Epithelial cell of esophagus (primary cell): Measurements from ENCODE around the gene CRYBA4.

ENCODE experiments used
- DNase-seq: peaks from one replicate; pipeline ENCODE4 v3.0.0; 2010; ENCODE audit warnings: low read depth
- H3K4me3 ChIP-seq: 2 replicates; pipeline ENCODE4 v1.5.1; 2011; ENCODE audit warnings: mild to moderate bottlenecking, low read length, control low read depth
- TF ChIP-seq, protein P1 (sequence below): IDR thresholded peaks from 2 replicates; pipeline ENCODE4 v1.5.1; 2011; ENCODE audit warnings: low read depth, mild to moderate bottlenecking, low read length, control low read depth, inconsistent platforms; ENCODE audit not compliant: insufficient read depth; ENCODE audit errors: missing control alignments

CRYBA4 gene

GRCh38 chr22:26648528-26649388 is 27.0 kb downstream of the CRYBA4 start:
- TF ChIP-seq, protein P1, sequence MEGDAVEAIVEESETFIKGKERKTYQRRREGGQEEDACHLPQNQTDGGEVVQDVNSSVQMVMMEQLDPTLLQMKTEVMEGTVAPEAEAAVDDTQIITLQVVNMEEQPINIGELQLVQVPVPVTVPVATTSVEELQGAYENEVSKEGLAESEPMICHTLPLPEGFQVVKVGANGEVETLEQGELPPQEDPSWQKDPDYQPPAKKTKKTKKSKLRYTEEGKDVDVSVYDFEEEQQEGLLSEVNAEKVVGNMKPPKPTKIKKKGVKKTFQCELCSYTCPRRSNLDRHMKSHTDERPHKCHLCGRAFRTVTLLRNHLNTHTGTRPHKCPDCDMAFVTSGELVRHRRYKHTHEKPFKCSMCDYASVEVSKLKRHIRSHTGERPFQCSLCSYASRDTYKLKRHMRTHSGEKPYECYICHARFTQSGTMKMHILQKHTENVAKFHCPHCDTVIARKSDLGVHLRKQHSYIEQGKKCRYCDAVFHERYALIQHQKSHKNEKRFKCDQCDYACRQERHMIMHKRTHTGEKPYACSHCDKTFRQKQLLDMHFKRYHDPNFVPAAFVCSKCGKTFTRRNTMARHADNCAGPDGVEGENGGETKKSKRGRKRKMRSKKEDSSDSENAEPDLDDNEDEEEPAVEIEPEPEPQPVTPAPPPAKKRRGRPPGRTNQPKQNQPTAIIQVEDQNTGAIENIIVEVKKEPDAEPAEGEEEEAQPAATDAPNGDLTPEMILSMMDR: no peak
- DNase-seq: peak; percentile 57
- no peak overlapping the region for H3K4me3 ChIP-seq

- DNase-seq: no peak
Observed at GRCh38 chr22:26650722-26651421, 29.1 kb downstream of the CRYBA4 start.

DNA sequence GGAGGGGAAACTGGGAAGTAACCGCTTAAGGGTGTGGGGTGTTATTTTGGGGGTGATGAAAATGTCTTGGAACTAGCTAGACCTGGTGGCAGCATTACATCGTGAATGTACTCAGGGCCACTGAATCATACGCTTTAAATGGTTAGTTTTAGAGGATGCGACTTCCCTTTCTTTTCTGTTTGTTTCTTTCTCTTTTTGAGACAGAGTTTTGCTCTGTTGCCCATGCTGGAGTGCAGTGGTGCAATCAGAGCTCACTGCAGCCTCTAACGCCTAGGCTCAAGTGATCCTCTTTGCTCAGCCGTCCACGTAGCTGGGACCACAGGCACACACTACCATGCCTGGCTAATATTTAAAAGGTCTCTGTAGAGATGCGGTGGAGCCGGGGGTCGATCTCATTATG is 30.1 kb downstream of the CRYBA4 start:
- TF ChIP-seq, protein P1: no peak
- no peak overlapping the region for H3K4me3 ChIP-seq
- no peak for DNase-seq

More at GRCh38 chr22:26650722-26651421, 29.1 kb downstream of the CRYBA4 start:
- TF ChIP-seq, protein P1: no peak
- H3K4me3 ChIP-seq: no peak overlapping the region

DNA sequence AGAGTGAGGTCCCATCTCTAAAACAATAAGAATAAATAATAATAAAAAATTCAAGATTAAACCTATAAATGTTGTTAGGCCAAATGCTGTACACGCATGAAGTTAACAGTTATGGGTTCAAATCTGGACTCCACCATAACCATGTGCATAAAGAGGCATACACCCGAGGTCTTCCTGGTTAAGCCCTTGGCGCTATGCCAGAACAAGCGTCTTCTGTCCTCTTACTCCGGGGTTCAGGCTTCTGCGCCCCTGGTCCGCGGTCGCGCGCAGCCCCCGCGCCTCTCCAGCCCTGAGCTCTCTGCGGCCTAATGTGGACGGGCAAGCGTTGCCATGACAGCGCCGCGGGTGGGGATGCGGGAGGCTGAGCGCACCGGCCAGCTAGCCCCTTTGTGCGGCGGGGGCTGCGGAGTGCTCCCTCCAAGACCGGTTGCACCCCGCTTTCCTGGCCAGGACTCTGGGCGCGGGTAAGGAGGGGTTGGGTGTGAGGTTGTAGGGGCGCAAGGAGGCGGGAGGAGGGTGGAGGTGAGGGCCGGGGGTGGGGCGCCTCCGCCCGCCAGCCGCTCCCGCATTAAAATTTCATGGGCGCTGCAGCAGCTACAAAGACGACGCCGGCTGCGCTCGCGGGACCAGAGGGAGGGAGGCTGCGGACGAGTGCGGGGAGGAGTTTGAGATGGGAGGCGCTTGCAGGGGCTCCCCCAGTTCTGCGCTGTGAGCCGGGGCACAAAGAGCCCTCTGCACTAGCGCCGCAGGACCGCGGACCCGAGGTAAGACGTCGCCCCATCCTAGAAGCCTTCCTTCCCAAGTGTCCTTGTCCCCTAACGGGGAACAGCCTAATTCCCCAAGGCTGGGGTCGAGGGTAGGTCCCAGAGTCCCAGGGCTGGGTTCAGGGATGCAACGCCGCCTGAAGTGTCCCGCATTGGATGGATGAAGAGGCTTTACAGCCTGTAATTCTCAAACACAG is 35.4 kb downstream of the CRYBA4 start, which contains the start of gene MIAT:
Gene MIAT, plus strand, starts transcription at position 698 of the 961 bp plus-strand sequence.
- H3K4me3 ChIP-seq: no peak within 1 kb of the TSS
- TF ChIP-seq, protein P1: no peak
- peak; percentile 21 for DNase-seq

DNA sequence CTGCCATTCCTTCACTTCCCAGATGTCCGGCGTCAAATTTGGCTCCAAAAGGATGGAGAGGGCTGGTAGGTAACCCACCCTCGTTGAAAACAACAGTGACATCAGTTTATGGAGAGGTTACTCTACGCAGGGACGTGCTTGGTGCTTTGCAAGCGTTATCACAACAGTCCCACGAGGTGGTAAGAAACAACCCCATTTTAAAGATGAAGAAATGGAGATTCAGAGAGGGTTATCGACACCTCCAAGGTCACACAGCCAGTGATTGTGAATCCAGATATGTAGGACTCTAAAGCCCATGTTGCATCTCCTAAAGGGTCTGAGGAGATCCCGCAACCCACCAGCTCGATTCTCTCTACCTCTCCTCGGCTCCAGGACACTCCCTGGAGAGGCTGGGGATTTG is 36.4 kb downstream of the CRYBA4 start:
- DNase-seq: no peak
- H3K4me3 ChIP-seq: no peak overlapping the region
- TF ChIP-seq, protein P1: no peak

GRCh38 chr22:26658671-26659478 is 37.1 kb downstream of the CRYBA4 start:
- DNase-seq: peak; percentile 97
- no peak overlapping the region for H3K4me3 ChIP-seq
- TF ChIP-seq, protein P1: no peak
